Neural progenitor cell (in vitro differentiated cells): ENCODE measurements around the gene LMF1.

Experiments used
- CTCF ChIP-seq: fragments of 200-600 bp; sonication (generic); IDR thresholded peaks from 2 replicates; pipeline ENCODE4 v1.5.1; 2017; ENCODE audit warnings: antibody characterized with exemption, mild to moderate bottlenecking
- EZH2 ChIP-seq: fragments of 200-600 bp; sonication (generic); IDR thresholded peaks from 2 replicates; pipeline ENCODE4 v1.6.1; 2017; ENCODE audit warnings: antibody characterized with exemption, mild to moderate bottlenecking, moderate library complexity

- TF ChIP-seq CTCF: no peak
- TF ChIP-seq EZH2: no peak
Measured at GRCh38 chr16:929227-930073, 41.3 kb downstream of the LMF1 start.
